GM12878 (cell line): ENCODE results near the gene MAP2K7. TPM values are rescaled to one million over a fixed set of nuclear protein-coding genes. Genes with fewer than 3 reads are reported as not detected.

ENCODE experiments used
- ATAC-seq: fragments of 200-7000 bp; cut with Tn5 transposase; 3 replicates; pipeline ENCODE4 v1.9.1; 2020; ENCODE audit warnings: mild to moderate bottlenecking, moderate library complexity
- BruUV-seq: library from RNA; stranded (reverse); fragments of 400-500 nt; replicated peaks from 2 replicates; lab custom pipeline; 2021; lab: Mats Ljungman, UMichigan
- CTCF ChIA-PET: fragments of 300-600 bp; sonication (Branson Sonifier 250); formaldehyde crosslinking; extraction: SDS; loops from one replicate; lab custom pipeline; 2021; ENCODE audit warnings: inconsistent platforms; lab: Yijun Ruan, JAX
- POLR2A ChIA-PET: fragments of 350-600 bp; formaldehyde crosslinking; extraction: SDS; loops from one replicate; lab custom pipeline; 2021; ENCODE audit warnings: inconsistent platforms; lab: Charles Lee
- RAD21 ChIA-PET: fragments of 300-600 bp; sonication (Branson Sonifier 250); formaldehyde crosslinking; loops from one replicate; lab custom pipeline; 2023; ENCODE audit warnings: antibody characterized with exemption; ENCODE audit not compliant: unreplicated experiment; lab: Charles Lee
- SMC1A ChIA-PET: fragments of 300-600 bp; sonication (Branson Sonifier 250); formaldehyde crosslinking; loops from one replicate; lab custom pipeline; 2023; ENCODE audit not compliant: unreplicated experiment, uncharacterized antibody; lab: Charles Lee
- DNase-seq: peaks from one replicate; pipeline ENCODE4 v3.0.0-alpha.2; 2011; ENCODE audit warnings: low read depth, low spot score
- FAIRE-seq: peaks from 3 replicates; lab custom pipeline; 2011; peaks lifted over from hg19 to GRCh38; lab: Jason Lieb, UNC
- H2AFZ ChIP-seq: 2 replicates; pipeline ENCODE4 v1.6.0; 2011; ENCODE audit warnings: low read depth, low read length, control low read depth; ENCODE audit not compliant: control insufficient read depth
- H3K27ac ChIP-seq: 2 replicates; pipeline ENCODE4 v1.5.1; 2011; ENCODE audit warnings: control low read depth; ENCODE audit not compliant: control insufficient read depth, insufficient read depth
- H3K27me3 ChIP-seq, 2 experiments: replicated peaks in 1 of 2; 2 replicates each; pipeline versions ENCODE4 v1.6.0 to v1.6.1; 2011; ENCODE audit warnings: low read length in 1 of 2; ENCODE audit not compliant: control insufficient read depth in 2 of 2, insufficient read depth in 2 of 2
- H3K36me3 ChIP-seq, 2 experiments: 2 replicates each; pipeline ENCODE4 v1.5.1; 2011; ENCODE audit warnings: low read length in 1 of 2; ENCODE audit not compliant: control insufficient read depth in 2 of 2, insufficient read depth in 2 of 2
- H3K4me1 ChIP-seq: 2 replicates; pipeline ENCODE4 v1.6.1; 2011; ENCODE audit warnings: mild to moderate bottlenecking, low read length, moderate library complexity, mixed read lengths; ENCODE audit not compliant: control insufficient read depth, insufficient read depth
- H3K4me2 ChIP-seq: 2 replicates; pipeline ENCODE4 v1.6.0; 2011; ENCODE audit warnings: control low read depth; ENCODE audit not compliant: control insufficient read depth, insufficient read depth
- H3K4me3 ChIP-seq: fragments of 200-600 bp; sonication (generic); 2 replicates; pipeline ENCODE4 v1.5.1; 2016
- H3K79me2 ChIP-seq: 2 replicates; pipeline ENCODE4 v1.6.0; 2011; ENCODE audit warnings: low read length; ENCODE audit not compliant: control insufficient read depth, insufficient read depth
- H3K9ac ChIP-seq: 2 replicates; pipeline ENCODE4 v1.8.0; 2011; ENCODE audit warnings: low read length, control low read depth, mixed read lengths; ENCODE audit not compliant: control insufficient read depth, insufficient read depth
- H3K9me3 ChIP-seq: replicated peaks from 3 replicates; pipeline ENCODE4 v1.5.1; 2011; ENCODE audit warnings: mild to moderate bottlenecking, low read length; ENCODE audit not compliant: control insufficient read depth, insufficient read depth
- H4K20me1 ChIP-seq: 2 replicates; pipeline ENCODE4 v1.6.0; 2011; ENCODE audit not compliant: control insufficient read depth, insufficient read depth
- EED ChIP-seq: sonication (generic); IDR thresholded peaks from 2 replicates; pipeline ENCODE4 v1.6.1; 2016; ENCODE audit warnings: antibody characterized with exemption, low read depth
- RB1 ChIP-seq: fragments of 450-650 bp; formaldehyde crosslinking; IDR thresholded peaks from 2 replicates; pipeline ENCODE4 v1.6.1; 2017; ENCODE audit warnings: mild to moderate bottlenecking, borderline replicate concordance
- WGBS: methylation state at CpG from one replicate; pipeline ENCODE4 v1.1.6; 2016; ENCODE audit warnings: low lambda C conversion rate; ENCODE audit not compliant: insufficient replicate concordance, insufficient coverage; ENCODE audit errors: missing lambda C conversion rate; 5-methylcytosine and 5-hydroxymethylcytosine counted together
- in situ Hi-C: fragments of 300-500 bp; cut with MboI; formaldehyde crosslinking; loops from 9 replicates; pipeline ENCODE4 v1.14.3; 2018; ENCODE audit warnings: mixed read lengths
- intact Hi-C: fragments of 100-400 bp; cut with micrococcal nuclease; formaldehyde crosslinking; loops from one replicate; pipeline ENCODE4 v1.14.2; 2022; ENCODE audit not compliant: unreplicated experiment
- polyA plus RNA-seq, 11 experiments: library from polyadenylated mRNA; depleted of rRNA in 4 of 11; unstranded in 6 of 11; stranded (reverse) in 5 of 11; fragments of >200 nt; fragmentation: Nextera tagmentation in 4 of 11; fragmentation: Illumina TruSeq in 1 of 11; extraction: Ambion mirVana in 4 of 11; extraction: Trizol in 1 of 11; gene quantifications; 1 replicate in 1 of 11; 2 replicates in 10 of 11; pipeline versions ENCODE4 v1.2.1 to v1.2.3, GENCODE V29; 2011 to 2016; ENCODE audit warnings: inconsistent platforms in 2 of 11, missing spikeins in 2 of 11, low read depth in 1 of 11
- total RNA-seq, 4 experiments: library from RNA; depleted of rRNA in 3 of 4; stranded (reverse); fragments of >200 nt in 3 of 4; fragmentation: Illumina TruSeq in 1 of 4; extraction: Trizol in 1 of 4; gene quantifications; 2 replicates each; pipeline versions ENCODE4 v1.2.1 to v1.2.3, GENCODE V29; 2013 to 2021
- TF ChIP-seq, protein P1 (sequence below): fragments of 450-650 bp; IDR thresholded peaks from 2 replicates; pipeline ENCODE4 v1.6.1; 2017; ENCODE audit warnings: mild to moderate bottlenecking
- TF ChIP-seq, protein P2 (sequence below): fragments of 450-650 bp; IDR thresholded peaks from 2 replicates; pipeline ENCODE4 v1.6.1; 2014; ENCODE audit warnings: mild to moderate bottlenecking
- TF ChIP-seq, protein P3 (sequence below): fragments of 450-650 bp; formaldehyde crosslinking; IDR thresholded peaks from 2 replicates; pipeline ENCODE4 v1.4.0; 2022; ENCODE audit warnings: mild to moderate bottlenecking, moderate library complexity
- TF ChIP-seq, protein P4 (sequence below): fragments of 450-650 bp; formaldehyde crosslinking; IDR thresholded peaks from 2 replicates; pipeline ENCODE4 v1.5.0; 2022; ENCODE audit warnings: mild to moderate bottlenecking, missing genetic modification characterization

Gene MAP2K7
- total and polyA plus RNA-seq, 10 of the 15 experiments (the other 5 are each of a cell fraction or from before 2014, with no cell fraction given): 0.34 to 32.2 (median 6.7) TPM

DNA sequence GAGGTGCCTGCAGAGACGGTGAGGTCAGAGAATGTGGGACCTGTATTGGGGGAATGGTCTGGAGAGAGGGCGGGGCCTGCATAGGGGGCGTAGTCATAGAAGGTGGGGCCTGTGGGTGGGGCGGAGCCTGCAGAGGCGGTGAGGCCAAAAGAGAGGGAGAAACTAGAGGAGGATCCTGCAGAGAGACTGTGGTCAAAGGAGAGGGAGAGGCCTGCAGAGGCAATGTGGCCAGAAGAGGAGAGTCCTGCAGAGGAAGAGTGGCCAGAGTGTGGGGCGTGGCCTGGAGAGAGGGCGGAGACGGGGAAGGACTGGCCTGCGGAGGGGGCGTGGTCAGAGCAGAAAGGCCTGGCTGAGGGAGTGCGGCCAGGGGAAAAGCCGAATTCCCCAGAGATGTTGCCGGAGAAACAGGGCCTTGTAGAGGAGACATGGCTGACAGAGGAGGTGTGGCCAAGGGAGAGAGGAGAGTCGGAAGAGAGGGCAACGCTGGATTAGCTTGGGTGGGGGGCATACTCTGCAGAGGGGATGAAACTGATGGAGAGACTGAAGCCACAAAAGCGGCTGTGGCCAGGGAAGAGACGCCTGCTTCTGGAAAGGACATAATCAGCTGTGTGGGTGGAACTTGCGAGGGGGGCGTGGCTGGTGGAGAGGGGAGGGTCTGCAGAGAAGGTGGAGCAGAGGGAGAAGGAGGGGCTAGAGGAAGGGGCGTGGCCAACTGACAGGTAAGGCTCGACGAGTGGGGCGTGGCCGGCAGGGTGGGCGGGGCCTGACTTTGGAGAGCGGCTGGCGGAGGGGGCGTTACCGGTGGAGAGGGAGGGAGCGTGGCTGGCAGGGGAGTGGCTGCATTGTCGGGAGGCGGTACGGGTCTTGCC, 32.0 kb upstream of the MAP2K7 start (continued):
- TF ChIP-seq, protein P1, sequence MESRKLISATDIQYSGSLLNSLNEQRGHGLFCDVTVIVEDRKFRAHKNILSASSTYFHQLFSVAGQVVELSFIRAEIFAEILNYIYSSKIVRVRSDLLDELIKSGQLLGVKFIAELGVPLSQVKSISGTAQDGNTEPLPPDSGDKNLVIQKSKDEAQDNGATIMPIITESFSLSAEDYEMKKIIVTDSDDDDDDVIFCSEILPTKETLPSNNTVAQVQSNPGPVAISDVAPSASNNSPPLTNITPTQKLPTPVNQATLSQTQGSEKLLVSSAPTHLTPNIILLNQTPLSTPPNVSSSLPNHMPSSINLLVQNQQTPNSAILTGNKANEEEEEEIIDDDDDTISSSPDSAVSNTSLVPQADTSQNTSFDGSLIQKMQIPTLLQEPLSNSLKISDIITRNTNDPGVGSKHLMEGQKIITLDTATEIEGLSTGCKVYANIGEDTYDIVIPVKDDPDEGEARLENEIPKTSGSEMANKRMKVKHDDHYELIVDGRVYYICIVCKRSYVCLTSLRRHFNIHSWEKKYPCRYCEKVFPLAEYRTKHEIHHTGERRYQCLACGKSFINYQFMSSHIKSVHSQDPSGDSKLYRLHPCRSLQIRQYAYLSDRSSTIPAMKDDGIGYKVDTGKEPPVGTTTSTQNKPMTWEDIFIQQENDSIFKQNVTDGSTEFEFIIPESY: no peak

DNA sequence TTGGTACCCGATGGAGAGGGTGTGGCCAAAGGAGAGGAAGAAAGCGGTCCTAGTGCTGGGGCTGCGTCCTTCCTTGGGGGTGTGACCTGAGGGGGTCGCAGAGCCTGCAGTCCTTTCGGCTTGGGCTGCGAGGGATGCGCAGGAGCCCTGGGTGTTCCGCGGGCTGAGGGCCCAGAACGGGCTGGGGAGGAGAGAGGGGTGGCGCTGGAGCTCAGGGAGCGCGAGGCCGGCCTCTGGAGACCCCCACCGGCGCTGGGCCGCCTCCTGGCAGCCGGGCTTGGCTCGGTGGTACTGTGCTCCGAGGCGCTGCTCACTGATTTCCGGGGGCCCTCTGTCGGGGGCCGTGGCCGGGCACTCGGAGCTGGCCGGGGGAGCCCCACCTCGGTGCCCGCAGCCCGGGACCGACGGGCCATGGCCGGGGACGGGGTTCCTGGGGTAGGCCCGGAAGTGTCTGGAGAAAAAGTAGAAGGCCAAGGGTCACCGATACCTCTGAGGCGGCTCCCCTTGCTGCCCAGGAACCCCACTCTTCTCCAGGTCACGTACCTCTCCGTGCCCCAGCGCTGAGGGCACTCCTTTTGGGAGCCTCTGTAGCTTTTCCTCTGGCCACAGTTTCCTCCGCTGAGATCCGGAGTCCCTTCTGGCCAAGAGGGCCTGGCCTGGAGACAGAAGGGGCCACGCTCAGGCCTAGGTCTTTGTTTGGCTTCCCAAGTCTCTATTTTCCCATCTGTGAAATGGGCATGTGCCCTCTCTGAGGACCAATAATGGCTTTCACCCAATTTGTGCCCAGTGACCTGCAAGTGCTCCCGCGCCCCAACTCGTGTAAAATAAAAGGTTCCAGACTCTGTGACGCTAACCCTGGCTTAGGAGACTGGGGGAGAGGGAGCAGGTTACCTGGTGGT, 31.1 kb upstream of the MAP2K7 start:
- Histone ChIP-seq H3K9me3 (no peaks in the 10 kb centered on the region; the same call in 2 of the 3 replicates), H4K20me1 (no peaks in the 10 kb centered on the region), H3K36me3 (no peaks in the 10 kb centered on the region), H3K4me1 (peaks cover 12% of the 10 kb centered on the region; the same call in 1 of the 2 replicates), H3K79me2 (no peaks in the 10 kb centered on the region), H2AFZ (no peak overlapping the region), H3K27ac (no peak overlapping the region), H3K4me3 (no peak overlapping the region), H3K4me2 (no peak overlapping the region), H3K9ac (no peak overlapping the region), H3K27me3 (peaks cover 2 to 3% of the 10 kb centered on the region in 2 experiments; a peak in 2 of 4 replicates)
- CTCF ChIA-PET: interaction anchor here (1.2 kb wide), 1 partner anchor 11 kb away, joined by 3 read pairs; no protein-coding TSS in a partner anchor
- no peak for DNase-seq
- WGBS: 79% methylated on average over 34 of the region's 47 CpGs
- no TSS peak for BruUV-seq
- intact Hi-C loops (no loop called here), in situ Hi-C loops (no loop called here)
- FAIRE-seq: no peak
- RAD21 ChIA-PET: no interaction called here
- POLR2A ChIA-PET: interaction anchor here (0.6 kb wide), 1 partner anchor 58 kb away, joined by 13 read pairs; no protein-coding TSS in a partner anchor
- no peak for ATAC-seq
- SMC1A ChIA-PET: no interaction called here
- TF ChIP-seq, protein P2, sequence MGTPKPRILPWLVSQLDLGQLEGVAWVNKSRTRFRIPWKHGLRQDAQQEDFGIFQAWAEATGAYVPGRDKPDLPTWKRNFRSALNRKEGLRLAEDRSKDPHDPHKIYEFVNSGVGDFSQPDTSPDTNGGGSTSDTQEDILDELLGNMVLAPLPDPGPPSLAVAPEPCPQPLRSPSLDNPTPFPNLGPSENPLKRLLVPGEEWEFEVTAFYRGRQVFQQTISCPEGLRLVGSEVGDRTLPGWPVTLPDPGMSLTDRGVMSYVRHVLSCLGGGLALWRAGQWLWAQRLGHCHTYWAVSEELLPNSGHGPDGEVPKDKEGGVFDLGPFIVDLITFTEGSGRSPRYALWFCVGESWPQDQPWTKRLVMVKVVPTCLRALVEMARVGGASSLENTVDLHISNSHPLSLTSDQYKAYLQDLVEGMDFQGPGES: no peak
- no peak for TF ChIP-seq RB1
- TF ChIP-seq, protein P3, sequence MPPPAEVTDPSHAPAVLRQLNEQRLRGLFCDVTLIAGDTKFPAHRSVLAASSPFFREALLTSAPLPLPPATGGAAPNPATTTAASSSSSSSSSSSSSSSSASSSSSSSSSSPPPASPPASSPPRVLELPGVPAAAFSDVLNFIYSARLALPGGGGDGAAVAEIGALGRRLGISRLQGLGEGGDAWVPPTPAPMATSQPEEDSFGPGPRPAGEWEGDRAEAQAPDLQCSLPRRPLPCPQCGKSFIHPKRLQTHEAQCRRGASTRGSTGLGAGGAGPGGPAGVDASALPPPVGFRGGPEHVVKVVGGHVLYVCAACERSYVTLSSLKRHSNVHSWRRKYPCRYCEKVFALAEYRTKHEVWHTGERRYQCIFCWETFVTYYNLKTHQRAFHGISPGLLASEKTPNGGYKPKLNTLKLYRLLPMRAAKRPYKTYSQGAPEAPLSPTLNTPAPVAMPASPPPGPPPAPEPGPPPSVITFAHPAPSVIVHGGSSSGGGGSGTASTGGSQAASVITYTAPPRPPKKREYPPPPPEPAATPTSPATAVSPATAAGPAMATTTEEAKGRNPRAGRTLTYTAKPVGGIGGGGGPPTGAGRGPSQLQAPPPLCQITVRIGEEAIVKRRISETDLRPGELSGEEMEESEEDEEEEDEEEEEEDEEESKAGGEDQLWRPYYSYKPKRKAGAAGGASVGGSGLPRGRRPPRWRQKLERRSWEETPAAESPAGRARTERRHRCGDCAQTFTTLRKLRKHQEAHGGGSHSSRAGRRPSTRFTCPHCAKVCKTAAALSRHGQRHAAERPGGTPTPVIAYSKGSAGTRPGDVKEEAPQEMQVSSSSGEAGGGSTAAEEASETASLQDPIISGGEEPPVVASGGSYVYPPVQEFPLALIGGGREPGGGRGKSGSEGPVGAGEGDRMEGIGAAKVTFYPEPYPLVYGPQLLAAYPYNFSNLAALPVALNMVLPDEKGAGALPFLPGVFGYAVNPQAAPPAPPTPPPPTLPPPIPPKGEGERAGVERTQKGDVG (CRISPR knock-in tag): no peak
- TF ChIP-seq, protein P4, sequence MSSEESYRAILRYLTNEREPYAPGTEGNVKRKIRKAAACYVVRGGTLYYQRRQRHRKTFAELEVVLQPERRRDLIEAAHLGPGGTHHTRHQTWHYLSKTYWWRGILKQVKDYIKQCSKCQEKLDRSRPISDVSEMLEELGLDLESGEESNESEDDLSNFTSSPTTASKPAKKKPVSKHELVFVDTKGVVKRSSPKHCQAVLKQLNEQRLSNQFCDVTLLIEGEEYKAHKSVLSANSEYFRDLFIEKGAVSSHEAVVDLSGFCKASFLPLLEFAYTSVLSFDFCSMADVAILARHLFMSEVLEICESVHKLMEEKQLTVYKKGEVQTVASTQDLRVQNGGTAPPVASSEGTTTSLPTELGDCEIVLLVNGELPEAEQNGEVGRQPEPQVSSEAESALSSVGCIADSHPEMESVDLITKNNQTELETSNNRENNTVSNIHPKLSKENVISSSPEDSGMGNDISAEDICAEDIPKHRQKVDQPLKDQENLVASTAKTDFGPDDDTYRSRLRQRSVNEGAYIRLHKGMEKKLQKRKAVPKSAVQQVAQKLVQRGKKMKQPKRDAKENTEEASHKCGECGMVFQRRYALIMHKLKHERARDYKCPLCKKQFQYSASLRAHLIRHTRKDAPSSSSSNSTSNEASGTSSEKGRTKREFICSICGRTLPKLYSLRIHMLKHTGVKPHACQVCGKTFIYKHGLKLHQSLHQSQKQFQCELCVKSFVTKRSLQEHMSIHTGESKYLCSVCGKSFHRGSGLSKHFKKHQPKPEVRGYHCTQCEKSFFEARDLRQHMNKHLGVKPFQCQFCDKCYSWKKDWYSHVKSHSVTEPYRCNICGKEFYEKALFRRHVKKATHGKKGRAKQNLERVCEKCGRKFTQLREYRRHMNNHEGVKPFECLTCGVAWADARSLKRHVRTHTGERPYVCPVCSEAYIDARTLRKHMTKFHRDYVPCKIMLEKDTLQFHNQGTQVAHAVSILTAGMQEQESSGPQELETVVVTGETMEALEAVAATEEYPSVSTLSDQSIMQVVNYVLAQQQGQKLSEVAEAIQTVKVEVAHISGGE: no peak
- TF ChIP-seq EED: no peak
